GM21447 (cell line): ENCODE measurements around the gene PIAS4.

Experiments
- ATAC-seq: cut with Tn5 transposase; IDR thresholded peaks from one replicate; pipeline ENCODE4 v1.9.1; 2021; ENCODE audit not compliant: unreplicated experiment

The PIAS4 gene

DNA sequence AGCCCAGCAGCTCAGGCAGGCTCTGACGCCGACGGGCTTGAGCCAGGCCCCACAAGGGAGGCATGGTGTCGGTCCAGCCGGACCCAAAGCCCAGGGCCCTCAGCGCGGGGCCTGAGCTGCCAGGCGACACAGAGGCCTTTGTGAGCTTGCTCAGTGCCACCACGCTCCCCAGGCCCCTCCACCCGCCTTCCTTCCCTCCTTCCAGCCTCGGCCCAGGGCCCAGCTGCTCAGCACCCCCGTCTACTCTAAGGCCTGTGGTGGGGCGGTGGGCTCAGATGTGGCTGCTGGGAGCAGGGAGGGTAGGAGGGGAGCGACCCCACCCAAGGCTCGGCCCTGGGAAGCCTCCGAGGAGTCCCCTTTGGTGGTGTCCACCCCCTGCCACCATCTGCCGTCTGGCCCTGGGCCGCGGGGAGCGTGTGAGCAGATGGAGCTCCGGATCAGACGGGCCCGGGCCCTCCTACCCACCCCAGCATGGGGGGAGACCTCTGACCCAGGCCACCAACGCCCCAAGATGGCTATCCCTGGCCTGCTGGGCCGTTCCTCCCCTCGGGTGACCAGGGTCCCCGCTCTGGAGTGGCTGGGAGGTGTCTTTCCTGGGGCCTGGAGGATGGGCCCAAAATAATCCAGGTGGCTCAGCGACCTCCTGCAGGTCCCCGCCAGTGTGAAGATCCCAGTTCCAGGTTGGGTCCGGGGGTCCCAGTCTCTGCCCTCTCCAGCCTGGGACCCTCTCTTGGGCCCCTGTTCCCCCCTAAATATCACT lies 51.3 kb downstream of the PIAS4 start:
- ATAC-seq, result no peak

DNA sequence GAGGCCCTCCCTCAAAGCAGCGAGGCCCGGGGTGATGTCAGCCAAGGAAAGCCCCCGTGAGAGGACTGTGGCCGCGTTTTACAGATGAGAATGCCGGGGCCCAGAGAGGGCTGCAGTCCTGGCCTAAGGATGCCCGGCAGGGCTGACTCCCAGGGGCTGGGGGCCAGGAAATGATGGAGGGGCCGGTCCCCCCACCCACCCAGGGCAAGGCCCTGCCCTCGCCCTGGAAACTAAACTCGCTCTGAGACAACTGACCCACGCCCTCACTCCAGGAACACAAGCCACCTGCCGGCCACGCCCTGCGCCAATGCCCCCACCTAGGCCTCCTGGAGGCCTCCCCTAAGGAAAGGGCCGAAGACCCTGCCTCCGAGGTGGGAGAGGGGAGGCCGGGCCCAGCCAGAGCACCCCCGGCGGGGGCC lies 51.9 kb downstream of the PIAS4 start:
- no peak for ATAC-seq

DNA sequence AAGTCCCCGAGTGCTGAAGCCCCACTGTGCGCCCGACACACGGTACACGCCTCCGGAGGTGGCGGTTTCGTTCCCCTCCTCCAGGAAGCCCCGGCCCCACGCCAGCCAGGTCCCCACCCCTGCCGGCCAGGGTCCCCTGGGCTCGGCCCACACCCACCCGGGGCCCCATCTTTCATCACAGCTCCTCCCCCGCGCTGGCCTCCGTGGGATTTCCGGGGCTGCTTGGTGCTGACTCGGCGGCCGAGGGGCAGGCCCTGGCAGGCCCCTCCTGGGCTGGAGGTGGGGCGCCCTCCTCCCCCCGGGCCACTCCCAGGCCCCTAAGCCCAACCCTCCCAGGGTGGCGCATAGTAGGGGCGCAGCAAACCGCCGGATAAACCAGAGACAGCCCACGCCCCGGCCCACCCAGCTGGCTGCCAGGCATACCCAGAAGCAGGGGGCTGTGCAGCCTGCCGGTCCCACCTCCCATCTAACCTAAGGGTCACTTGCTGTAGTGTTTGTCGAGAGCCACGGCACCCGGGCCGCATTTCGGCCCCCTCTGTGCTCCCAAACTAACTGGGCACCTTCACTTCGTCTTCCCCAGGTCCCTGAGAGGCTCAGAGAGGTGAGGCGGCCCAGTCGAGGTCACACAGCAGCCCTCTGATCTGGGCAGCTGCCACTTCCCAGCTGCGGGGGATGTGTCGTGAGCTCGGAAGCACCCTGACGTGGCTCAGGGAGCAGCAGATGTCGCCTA lies 52.5 kb downstream of the PIAS4 start:
- ATAC-seq, result no peak

DNA sequence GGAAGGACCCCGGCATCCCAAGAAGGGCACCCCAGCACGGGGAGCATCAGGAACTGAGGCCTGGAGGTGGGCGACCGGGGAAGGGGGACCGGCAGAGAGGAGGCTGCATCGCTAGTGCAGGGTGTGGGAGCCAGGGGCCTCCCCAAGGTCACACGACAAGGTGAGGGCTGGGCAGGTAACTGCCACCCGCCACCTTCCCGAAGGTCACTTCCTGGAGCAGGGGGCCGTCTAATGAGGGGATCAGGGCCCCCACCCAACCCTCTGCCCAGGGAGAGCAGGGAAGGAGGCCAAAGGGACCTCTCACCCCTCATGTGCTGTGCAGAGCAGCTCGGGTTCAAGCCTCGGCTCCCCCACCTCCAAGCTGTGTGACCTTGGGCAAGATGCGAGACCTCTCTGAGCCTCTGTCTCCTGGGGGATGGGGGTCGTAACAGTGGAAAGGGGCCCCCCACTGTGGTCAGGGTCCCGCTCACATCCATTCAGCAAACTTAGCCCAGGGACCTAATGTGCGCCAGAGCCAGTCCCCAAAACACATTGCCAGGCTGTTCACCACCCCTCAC lies 53.2 kb downstream of the PIAS4 start:
- ATAC-seq, result no peak

DNA sequence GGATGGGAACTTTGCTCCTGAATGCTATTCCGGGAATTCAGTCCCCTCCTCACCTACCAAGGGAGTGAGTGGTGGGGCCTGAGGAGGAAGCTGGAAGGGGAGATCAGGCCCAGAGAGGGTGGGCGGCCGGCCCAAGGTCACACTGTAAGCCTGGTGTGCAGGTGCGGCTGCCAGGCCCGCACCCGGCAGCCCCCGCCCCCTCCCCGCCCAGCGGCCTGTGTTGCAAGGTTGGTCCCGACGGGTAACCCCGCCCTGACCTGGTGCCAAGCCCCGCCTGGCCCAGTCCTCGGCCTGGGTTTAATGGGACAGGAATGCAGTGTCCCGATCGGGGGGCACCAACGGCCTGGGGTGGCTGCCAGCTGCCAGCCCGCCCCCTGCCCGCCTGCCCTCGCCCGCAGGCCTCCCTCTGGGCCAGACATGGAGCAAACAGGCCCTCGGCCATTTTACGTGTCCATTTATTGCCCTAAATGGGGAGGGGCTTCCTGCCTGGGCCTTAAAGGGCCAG lies 53.7 kb downstream of the PIAS4 start:
- no peak for ATAC-seq

DNA sequence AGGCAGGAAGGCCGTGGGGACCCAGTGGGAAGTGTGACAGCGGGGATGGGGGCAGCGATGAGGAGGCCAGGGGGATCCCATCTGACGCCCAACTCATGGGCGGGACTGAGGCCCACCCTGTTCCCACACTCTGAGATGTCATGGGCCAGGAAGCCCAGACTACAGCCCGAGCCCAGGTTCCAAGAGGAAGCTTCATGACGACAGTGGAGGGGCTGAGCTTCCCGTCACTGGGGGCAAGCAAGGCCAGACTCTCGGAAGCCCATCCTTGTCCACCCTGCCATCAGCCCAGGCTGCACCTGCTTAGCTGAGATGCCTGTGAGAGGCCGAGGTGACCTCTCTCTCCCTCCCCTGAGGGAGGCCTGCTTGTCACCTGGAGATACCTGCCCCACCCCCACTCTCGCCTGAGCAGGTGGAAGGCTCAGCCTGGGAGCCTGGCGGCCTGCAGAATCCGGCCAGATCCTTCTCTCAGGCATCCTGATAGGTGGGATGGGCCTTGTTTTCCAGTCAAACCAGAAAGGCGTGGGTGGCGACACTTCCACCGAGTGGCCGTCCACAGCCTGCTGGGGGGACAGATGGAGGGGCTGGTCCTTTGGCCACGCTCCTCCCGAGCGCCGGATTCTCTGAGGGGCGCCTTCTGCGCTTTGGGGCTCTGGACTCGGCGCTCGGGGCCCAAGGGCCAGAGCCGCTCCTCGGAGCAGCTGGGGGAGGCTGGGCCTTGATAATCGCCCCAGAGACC lies 54.3 kb downstream of the PIAS4 start:
- no peak for ATAC-seq

DNA sequence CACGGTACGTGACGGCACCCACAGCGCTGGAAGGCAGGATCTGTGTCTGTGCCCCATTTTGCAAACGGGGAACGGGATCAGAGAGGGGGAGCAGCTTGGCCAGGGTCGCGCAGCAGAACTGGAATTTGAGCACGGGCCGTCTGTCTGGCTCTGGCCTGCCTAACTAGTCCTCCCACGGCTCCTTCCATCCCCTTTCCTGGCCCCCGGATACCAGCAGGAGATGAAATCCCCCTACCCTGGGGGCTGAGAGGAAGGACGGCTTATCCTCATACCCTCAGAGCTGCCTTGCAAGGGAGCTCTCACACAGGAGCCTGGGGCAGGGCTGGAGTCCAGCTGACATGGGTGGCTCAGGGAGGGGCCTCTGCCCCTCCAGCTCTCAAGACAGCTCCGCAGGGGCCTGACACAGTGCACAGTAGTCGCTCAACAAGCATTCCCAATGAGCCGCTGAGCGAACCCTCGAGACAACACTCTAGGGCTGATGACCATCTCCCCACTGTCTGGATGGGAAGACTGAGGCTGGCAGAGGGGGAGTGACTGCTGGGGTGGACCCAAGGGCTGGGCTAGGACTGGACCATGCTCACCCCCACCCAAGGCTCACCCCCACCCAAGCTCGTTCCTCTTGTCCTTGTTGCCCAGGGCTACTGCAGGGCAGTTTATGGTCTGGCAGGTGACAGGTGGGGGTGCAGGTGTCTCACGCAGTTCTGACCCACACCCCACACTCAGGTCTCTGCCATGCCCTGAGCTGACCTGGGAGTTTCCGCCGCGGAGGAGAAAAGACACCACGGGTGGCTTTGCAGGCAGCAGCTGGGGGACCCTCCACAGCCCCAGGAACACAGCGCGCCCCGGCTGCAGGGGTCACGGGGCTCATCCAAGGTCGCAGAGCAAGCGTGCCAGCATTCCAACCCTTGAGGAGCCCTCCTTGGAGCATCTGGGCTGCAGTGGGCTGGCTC lies 55.2 kb downstream of the PIAS4 start:
- ATAC-seq, result no peak

DNA sequence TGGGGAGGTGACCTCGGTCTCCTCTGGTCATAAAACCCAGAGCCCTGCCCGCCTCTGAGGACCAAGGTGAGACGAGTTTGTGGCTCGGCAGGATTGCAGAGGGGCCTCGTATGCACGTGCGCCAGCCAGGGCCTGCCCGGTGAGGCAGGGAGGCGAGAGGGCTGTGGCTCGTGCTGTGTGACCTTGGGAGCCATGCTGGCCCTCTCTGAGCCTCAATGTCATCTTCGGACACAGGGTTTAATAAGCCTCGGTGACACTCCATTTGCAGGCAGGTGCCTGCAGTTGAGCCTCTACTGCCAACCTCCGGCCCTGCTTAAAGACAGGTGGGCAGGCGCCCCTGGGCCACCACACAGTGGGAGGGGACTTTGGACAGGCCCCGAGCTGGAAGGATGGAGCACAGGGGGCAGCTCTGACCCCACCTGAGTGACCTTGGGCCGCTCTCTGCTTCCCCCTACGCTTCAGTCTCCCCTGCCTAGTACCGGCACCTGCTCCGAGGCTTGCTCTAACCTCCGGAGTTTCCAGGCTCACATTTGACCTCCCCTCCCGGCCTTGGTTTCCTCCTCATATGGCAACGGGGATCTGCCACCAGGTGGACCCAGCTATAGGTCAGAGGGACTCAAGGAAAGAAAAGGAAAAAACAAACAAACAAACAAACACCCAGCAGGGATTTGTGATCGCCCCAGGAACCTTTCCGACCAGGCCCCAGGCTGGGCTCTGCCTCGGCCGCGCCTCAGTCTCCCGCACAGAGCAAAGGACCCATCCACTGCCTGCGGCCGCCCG lies 56.0 kb downstream of the PIAS4 start:
- no peak for ATAC-seq

DNA sequence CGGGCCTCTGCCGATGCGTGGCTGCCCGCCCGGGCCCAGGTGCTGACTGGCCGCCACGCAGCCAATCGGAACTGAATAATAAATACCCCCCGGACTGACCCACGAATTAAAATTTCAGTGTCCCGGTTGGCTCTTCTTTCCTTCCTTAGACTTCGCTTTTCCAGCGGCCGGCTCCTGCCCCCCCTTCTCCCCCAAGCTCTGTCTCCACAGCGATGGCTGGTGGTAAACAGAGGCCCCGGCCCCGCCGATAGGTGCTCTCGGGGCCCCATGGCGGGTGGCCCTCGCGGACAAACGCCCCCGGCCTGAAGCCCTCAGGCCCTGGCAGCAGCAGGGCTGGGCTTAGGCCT lies 56.6 kb downstream of the PIAS4 start:
- no peak for ATAC-seq

DNA sequence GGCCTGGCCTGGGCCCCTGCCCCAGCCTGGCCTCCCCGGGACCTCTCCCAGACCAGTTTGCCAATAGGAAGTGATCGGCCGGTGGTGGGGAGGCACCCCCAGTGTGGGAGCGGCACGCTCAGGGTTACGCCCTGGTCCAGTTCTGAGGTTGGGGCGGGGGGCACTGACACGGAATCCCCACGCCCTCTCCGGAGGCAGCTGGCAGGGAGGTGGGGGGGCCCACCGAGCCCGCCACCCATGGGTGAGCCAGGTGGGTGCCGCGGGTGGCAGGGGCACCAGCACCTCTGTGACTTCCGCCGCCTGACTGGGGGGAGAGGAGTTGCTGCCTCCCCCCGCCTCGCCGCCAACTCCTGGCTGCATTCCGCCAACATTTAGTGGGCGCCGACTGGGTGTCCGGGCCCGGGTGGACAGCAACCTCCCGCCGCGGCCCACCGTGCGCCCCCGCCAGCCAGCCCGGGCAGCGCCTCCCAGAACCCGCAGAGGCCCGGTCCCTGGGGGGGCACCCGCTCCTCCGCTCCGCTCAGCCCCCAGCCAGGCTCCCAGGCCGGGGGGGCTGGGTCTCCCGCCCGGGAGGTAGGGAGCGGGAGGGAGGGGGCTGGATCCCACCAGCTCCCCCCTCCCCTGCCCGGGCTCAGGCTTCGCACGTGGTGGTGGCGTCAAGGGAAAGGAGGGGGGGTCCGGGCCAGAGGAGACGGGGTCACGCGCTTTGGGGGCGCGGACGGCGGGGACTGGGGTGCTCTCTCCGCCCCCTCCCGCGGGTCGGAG lies 57.1 kb downstream of the PIAS4 start:
- ATAC-seq, result no peak

DNA sequence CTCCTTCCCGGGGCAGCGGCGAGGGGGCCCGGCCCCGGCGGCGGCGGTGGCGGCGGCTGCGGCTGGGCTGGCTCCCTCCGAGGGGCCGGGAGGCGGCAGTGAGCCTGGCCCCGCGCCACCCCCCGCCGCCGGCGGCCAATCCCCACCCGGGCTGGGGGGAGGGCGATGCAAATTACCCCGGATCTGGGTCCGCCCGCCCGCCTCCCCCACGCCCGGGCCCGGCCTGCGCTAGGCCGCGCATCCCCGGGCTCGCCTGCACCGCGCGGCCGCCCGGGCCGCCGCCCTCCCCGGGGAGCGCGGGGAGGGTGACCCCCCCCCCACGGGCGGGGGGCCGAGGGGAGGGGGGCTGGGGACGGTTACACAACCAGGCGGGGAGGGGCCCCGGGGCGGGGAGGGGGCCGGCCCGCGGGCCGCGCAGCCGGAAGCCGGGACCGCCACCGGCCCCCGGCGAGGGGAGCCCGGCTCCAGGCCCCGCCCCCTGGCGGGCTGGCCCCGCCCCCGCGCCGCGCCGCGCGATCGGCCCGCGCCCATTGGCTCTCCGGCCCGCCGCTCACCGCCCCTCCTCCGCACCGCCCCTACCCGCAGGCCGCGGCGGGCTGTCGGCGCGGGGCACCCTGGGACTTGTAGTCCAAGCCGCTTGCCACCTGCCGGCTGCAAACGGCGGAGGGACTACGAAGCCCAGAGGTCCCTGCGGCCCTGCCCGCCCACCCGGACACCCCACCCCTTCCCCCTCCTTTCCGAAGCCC lies 58.1 kb downstream of the PIAS4 start:
- ATAC-seq, result peak; percentile 49

DNA sequence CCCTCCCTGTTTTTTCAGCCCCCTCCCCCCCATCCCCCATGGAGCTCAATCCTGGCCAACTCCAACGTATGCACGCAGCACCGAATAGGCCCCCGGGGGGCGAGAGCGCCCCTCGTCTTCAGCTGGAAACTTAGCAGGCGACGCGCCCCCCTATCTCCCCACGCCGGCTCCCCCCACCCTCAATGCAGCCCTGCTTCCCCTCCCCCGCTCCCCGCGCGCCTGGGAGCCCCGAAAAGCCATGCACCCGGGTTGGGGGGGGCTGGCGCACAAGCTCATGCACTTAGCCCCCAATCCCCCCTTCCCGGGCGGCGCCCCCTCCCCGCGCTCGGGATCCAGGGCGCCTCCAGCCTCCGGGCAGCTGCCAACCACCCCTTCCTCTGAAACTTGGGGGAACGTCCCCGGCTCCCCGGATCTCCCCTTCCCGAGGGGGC lies 58.7 kb downstream of the PIAS4 start:
- ATAC-seq, result no peak

DNA sequence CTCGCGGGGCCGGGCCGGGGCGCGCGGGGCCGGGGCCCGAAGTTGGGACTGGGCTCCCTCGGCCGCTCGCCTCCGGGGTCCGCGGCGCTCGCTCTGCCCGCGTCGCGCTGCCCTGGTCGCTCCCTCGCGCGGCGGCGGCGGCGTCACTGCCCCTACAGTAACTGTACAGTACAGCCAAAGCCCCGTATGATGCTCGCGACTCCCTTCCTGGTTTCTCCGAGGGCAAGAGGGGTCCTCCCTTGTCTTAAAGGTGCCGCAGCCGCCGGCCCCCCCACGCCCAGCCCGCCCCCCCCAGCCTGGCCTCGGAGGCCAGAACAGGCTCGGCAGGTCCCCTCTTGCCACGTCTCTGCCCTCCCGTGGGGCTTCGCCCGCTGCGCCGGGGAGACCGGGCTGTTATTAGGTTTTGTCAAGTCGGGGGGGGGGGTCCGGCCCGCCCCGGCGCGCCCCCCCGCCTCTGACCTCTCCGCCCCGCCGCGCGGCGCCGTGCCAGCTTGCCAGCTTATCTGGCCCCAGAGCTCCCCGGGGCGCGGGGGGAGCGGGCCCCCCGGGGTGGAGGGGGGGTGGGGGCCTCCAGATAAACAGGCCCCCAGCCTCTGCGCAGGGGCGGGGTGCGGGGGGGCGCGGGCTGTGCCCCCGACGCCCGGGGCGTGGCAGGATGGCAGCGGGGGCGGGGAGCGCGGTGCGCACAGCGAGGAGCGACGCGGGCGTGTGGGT lies 59.3 kb downstream of the PIAS4 start, which contains the start of gene ZBTB7A:
Gene ZBTB7A, minus strand, starts transcription at position 218 of the 714 bp plus-strand sequence. CDS start 11,667 bp downstream, outside the sequence.
- ATAC-seq, result no peak

DNA sequence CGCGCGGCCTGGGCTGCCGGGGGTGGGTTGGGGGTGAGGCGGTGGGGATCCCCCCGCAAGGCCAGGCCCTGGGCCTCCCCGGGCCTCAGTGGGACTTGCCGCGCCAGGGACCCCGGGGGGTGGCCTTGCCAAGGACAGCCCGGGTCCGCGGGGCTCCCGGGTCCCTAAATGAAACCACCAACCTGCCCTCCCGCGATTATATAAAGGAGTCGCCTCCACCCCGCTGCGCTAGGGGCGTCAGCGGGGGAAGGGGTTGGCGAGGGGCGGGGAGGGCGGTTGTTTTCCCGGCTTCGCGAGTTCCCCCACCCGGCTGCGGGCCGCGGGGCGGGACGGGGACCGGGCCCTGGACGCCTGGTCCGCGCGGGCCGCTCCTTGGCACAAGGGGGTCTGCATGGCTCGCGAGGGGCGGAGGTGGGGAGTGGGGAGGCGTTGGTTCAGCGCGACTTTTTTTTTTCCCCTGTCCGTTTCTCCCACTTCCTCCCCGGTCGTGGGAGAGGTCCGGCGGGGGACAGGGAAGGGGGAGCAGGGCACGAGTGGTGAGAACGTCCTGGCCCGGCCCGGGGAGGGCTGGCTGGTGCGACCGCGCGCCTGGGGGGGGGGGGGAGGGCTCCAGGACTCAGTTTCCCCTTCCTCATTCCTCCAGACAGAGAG lies 60.0 kb downstream of the PIAS4 start:
- ATAC-seq, result no peak

DNA sequence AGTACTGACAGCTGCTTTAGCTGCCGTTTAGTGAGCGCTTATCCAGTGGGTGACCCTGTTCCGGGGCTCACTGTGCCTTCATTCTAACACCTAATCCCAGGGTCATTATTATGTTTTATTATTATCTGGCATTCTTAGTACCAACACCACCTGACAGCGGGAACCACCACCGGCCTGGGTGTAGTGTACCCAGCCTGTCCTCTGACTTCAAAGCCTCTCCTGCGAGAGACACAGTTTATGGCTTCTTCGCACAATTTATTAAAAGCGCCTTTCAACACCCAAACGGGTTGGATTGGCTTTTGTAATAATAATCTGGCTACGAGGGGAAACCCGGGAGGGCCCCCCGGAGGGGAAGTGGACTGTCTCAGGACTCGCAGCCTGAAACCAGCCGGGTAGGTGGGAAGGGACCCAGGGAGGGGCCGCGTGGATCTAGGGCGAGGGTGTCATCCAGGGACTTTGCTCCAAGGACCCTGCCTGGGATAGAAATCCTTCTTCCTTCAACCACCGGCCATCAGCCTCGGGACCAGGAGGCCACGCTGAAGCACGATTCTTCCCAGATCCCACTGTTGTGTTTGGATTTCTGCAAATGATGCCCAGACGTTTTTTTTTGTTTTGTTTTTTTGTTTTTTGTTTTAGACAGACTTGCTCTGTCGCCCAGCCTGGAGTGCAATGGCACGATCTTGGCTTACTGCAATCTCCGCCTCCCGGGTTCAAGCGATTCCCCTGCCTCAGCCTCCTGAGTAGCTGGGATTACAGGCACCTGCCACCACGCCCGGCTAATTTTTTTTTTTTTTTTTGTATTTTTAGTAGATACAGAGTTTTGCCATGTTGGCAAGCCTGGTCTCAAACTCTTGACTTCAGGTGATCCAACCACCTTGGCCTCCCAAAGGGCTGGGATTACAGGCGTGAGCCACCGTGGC lies 60.8 kb downstream of the PIAS4 start:
- no peak for ATAC-seq
